ENCODE measurements around the gene PNPLA1. TPM values are rescaled to one million over a fixed set of nuclear protein-coding genes. Genes with fewer than 3 reads are reported as not detected.

Gene PNPLA1
- total RNA-seq, 1 donor from 2014 or later: 0.26 TPM

- no peak for TF ChIP-seq CTCF (IDR thresholded peaks at IDR 0.05; ENCODE audit: insufficient read depth, low read length, severe bottlenecking)
Measured at GRCh38 chr6:36232172-36232571, 37.7 kb upstream of the PNPLA1 start.

GRCh38 chr6:36235309-36235708 lies 34.6 kb upstream of the PNPLA1 start:
- no peak for TF ChIP-seq CTCF (IDR thresholded peaks at IDR 0.05; ENCODE audit: insufficient read depth, low read length, severe bottlenecking)
- DNase-seq (ENCODE audit: low read depth): no peak
- no peaks in the 10 kb centered on the region for H3K27me3 ChIP-seq (ENCODE audit: control insufficient read depth, insufficient read depth, low read length)
- H3K36me3 ChIP-seq (ENCODE audit: control insufficient read depth, insufficient read depth, low read length): peaks cover 2% of the 10 kb centered on the region
- no peak for FAIRE-seq
- no peak overlapping the region for H3K4me3 ChIP-seq (ENCODE audit: low read depth, low read length)

More at GRCh38 chr6:36232172-36232571, 37.7 kb upstream of the PNPLA1 start:
- no peak for DNase-seq (ENCODE audit: low read depth)
- H3K4me3 ChIP-seq (ENCODE audit: low read depth, low read length): no peak overlapping the region
- peaks cover 7% of the 10 kb centered on the region for H3K36me3 ChIP-seq (ENCODE audit: control insufficient read depth, insufficient read depth, low read length)
- H3K27me3 ChIP-seq (ENCODE audit: control insufficient read depth, insufficient read depth, low read length): no peaks in the 10 kb centered on the region
- no peak for FAIRE-seq

GRCh38 chr6:36235862-36236261 lies 34.0 kb upstream of the PNPLA1 start:
- H3K36me3 ChIP-seq (ENCODE audit: control insufficient read depth, insufficient read depth, low read length): no peaks in the 10 kb centered on the region
- no peak overlapping the region for H3K4me3 ChIP-seq (ENCODE audit: low read depth, low read length)
- H3K27me3 ChIP-seq (ENCODE audit: control insufficient read depth, insufficient read depth, low read length): no peaks in the 10 kb centered on the region
- DNase-seq (ENCODE audit: low read depth) (no peak), FAIRE-seq (no peak)
- no peak for TF ChIP-seq CTCF (IDR thresholded peaks at IDR 0.05; ENCODE audit: insufficient read depth, low read length, severe bottlenecking)

GRCh38 chr6:36239774-36240173 lies 30.1 kb upstream of the PNPLA1 start:
- Histone ChIP-seq H3K36me3 (ENCODE audit: control insufficient read depth, insufficient read depth, low read length) (no peaks in the 10 kb centered on the region), H3K4me3 (ENCODE audit: low read depth, low read length) (no peak overlapping the region), H3K27me3 (ENCODE audit: control insufficient read depth, insufficient read depth, low read length) (no peaks in the 10 kb centered on the region)
- DNase-seq (ENCODE audit: low read depth) (no peak), FAIRE-seq (no peak)
- TF ChIP-seq CTCF (IDR thresholded peaks at IDR 0.05; ENCODE audit: insufficient read depth, low read length, severe bottlenecking): no peak

GRCh38 chr6:36241728-36242127 lies 28.1 kb upstream of the PNPLA1 start:
- H3K36me3 ChIP-seq (ENCODE audit: control insufficient read depth, insufficient read depth, low read length): no peaks in the 10 kb centered on the region
- no peak overlapping the region for H3K4me3 ChIP-seq (ENCODE audit: low read depth, low read length)
- DNase-seq (ENCODE audit: low read depth): no peak
- TF ChIP-seq CTCF (IDR thresholded peaks at IDR 0.05; ENCODE audit: insufficient read depth, low read length, severe bottlenecking): no peak
- FAIRE-seq: no peak
- H3K27me3 ChIP-seq (ENCODE audit: control insufficient read depth, insufficient read depth, low read length): no peaks in the 10 kb centered on the region

- Histone ChIP-seq H3K27me3 (ENCODE audit: control insufficient read depth, insufficient read depth, low read length) (no peaks in the 10 kb centered on the region), H3K4me3 (ENCODE audit: low read depth, low read length) (no peak overlapping the region), H3K36me3 (ENCODE audit: control insufficient read depth, insufficient read depth, low read length) (no peaks in the 10 kb centered on the region)
- TF ChIP-seq CTCF (IDR thresholded peaks at IDR 0.05; ENCODE audit: insufficient read depth, low read length, severe bottlenecking): no peak
- FAIRE-seq (no peak), DNase-seq (ENCODE audit: low read depth) (no peak)
Measured at GRCh38 chr6:36242161-36242560, 27.7 kb upstream of the PNPLA1 start.
